ENCODE data around the gene OSBPL10. TPM values are rescaled to one million over a fixed set of nuclear protein-coding genes. Genes with fewer than 3 reads are reported as not detected.

OSBPL10 gene
- total and polyA plus RNA-seq, 2 of the 4 experiments (the other 2 are of a cell fraction) = 9.5 to 10.1 TPM

- no peak overlapping the region for H2AK9ac ChIP-seq (replicated peaks; ENCODE audit: low read depth, low read length, poor library complexity)
- no peaks in the 10 kb centered on the region for H3K27me3 ChIP-seq (ENCODE audit: control insufficient read depth, insufficient read depth, low read length)
- ATAC-seq (ENCODE audit: low read depth) (no peak), DNase-seq (no peak)
- no peak overlapping the region for H3K4me3 ChIP-seq (ENCODE audit: insufficient read depth, low read depth, low read length)
- no peaks in the 10 kb centered on the region for H4K20me1 ChIP-seq (ENCODE audit: insufficient read depth, low read length)
- H3K14ac ChIP-seq (replicated peaks; ENCODE audit: low read depth, low read length) = no peak overlapping the region
- H3K79me1 ChIP-seq (ENCODE audit: low read depth in 1 of 2, low read length in 2 of 2) = no peaks in the 10 kb centered on the region
- H3K23ac ChIP-seq (ENCODE audit: low read depth, low read length) = no peak overlapping the region
- H3K9me3 ChIP-seq (ENCODE audit: control insufficient read depth, insufficient read depth, low read length) = no peaks in the 10 kb centered on the region
- H4K8ac ChIP-seq (ENCODE audit: low read depth in 2 of 2, low read length in 2 of 2) = no peak overlapping the region
- no peak overlapping the region for H2BK15ac ChIP-seq (ENCODE audit: low read depth, low read length)
- TF ChIP-seq CTCF (conservative IDR thresholded peaks at IDR 0.05; ENCODE audit: low read depth, low read length) = no peak
- TF ChIP-seq BHLHE40 (IDR thresholded peaks at IDR 0.05; ENCODE audit: low read depth, low read length) = no peak
- no peak for TF ChIP-seq MAZ (IDR thresholded peaks at IDR 0.05; ENCODE audit: borderline replicate concordance, low read depth, low read length)
- TF ChIP-seq SMC3 (IDR thresholded peaks at IDR 0.05; ENCODE audit: low read depth, low read length) = no peak
- TF ChIP-seq FOS (IDR thresholded peaks at IDR 0.05; ENCODE audit: low read depth, low read length) = no peak
- no peak for TF ChIP-seq NFE2L2 (IDR thresholded peaks at IDR 0.05; ENCODE audit: low read depth, low read length)
- TF ChIP-seq MXI1 (IDR thresholded peaks at IDR 0.05; ENCODE audit: borderline replicate concordance, low read depth, low read length) = no peak
- no peak for TF ChIP-seq MAFK (IDR thresholded peaks at IDR 0.05; ENCODE audit: low read depth, low read length)
- no peak for TF ChIP-seq POLR2A (IDR thresholded peaks at IDR 0.05; ENCODE audit: low read depth, low read length)
- TF ChIP-seq RAD21 (IDR thresholded peaks at IDR 0.05; ENCODE audit: low read length) = no peak
- TF ChIP-seq RFX5 (IDR thresholded peaks at IDR 0.05; ENCODE audit: low read depth, low read length) = no peak
- TF ChIP-seq ELK1 (IDR thresholded peaks at IDR 0.05; ENCODE audit: borderline replicate concordance, low read depth, low read length) = no peak
- no peak for TF ChIP-seq CHD1 (IDR thresholded peaks at IDR 0.05; ENCODE audit: low read depth, low read length)
- no peak for TF ChIP-seq USF2 (IDR thresholded peaks at IDR 0.05; ENCODE audit: low read depth, low read length)
- no peak for TF ChIP-seq CEBPB (IDR thresholded peaks at IDR 0.05; ENCODE audit: low read depth, low read length)
- TF ChIP-seq RCOR1 (IDR thresholded peaks at IDR 0.05; ENCODE audit: insufficient replicate concordance, low read length) = no peak
- no peak overlapping the region for H2BK20ac ChIP-seq (ENCODE audit: low read depth, low read length)
- H3K36me3 ChIP-seq (ENCODE audit: control insufficient read depth, insufficient read depth, low read length) = no peaks in the 10 kb centered on the region
- no peak overlapping the region for H3K27ac ChIP-seq (ENCODE audit: insufficient read depth, low read length)
- no peak overlapping the region for H2AK5ac ChIP-seq (ENCODE audit: low read depth, low read length)
- H3K4me2 ChIP-seq (ENCODE audit: low read depth, low read length) = no peak overlapping the region
- H2BK5ac ChIP-seq (ENCODE audit: low read depth, low read length, poor library complexity, severe bottlenecking) = no peak overlapping the region
- no peak overlapping the region for H4K91ac ChIP-seq (ENCODE audit: insufficient read depth, low read depth, low read length)
- no peak overlapping the region for H3K18ac ChIP-seq (ENCODE audit: low read depth, low read length)
- CTCF ChIA-PET = no interaction called here
- H3K9me1 ChIP-seq (ENCODE audit: insufficient read depth, low read length) = no peaks in the 10 kb centered on the region
- no peak overlapping the region for H2AFZ ChIP-seq (replicated peaks; ENCODE audit: low read length, poor library complexity)
- H3K9ac ChIP-seq (ENCODE audit: low read depth, low read length) = no peak overlapping the region
- POLR2A ChIA-PET (ENCODE audit: unreplicated experiment) = no interaction called here
- intact Hi-C loops (cut with micrococcal nuclease) (no loop called here), dilution Hi-C loops (cut with HindIII; ENCODE audit: low sequenced_read_pairs, unreplicated experiment) (no loop called here), in situ Hi-C loops (cut with MboI; ENCODE audit: low sequenced_read_pairs) (no loop called here)
- H4K5ac ChIP-seq (ENCODE audit: low read depth, low read length) = no peak overlapping the region
- no peak overlapping the region for H3K4ac ChIP-seq (ENCODE audit: low read depth, low read length)
- no peak overlapping the region for H3K56ac ChIP-seq (ENCODE audit: extremely low read depth, insufficient read depth, low read length)
- no TSS peak for BruUV-seq (replicated peaks)
- WGBS, 2 experiments (ENCODE audit: extremely low coverage in 2 of 2, insufficient read length in 1 of 2) = 100% methylated on average over 3 of the region's 11 CpGs; no CpG with 5 or more reads in 1 of the 2 experiments
- no peak overlapping the region for H2BK120ac ChIP-seq (ENCODE audit: low read depth, low read length)
- H3K4me1 ChIP-seq (ENCODE audit: control insufficient read depth, insufficient read depth, low read length) = peaks cover 2% of the 10 kb centered on the region; the same call in 1 of the 2 replicates
These were observed 266.4 kb downstream of the OSBPL10 start for GRCh38 chr3:31714495-31715280.
